HepG2 (cell line): ENCODE data around the gene L2HGDH. TPM values are rescaled to one million over a fixed set of nuclear protein-coding genes. Genes with fewer than 3 reads are reported as not detected.

Source experiments
- FOXC1 ChIP-seq: sonication (generic); formaldehyde crosslinking; IDR thresholded peaks from 2 replicates; pipeline ENCODE4 v1.8.0; 2022; ENCODE audit warnings: mild to moderate bottlenecking, missing genetic modification reagents, borderline replicate concordance
- GMEB1 ChIP-seq: sonication (generic); formaldehyde crosslinking; IDR thresholded peaks from 2 replicates; pipeline ENCODE4 v1.5.1; 2020; ENCODE audit warnings: missing genetic modification reagents, mild to moderate bottlenecking, borderline replicate concordance
- POGZ ChIP-seq: sonication (generic); formaldehyde crosslinking; IDR thresholded peaks from 2 replicates; pipeline ENCODE4 v1.4.0; 2020; ENCODE audit warnings: mild to moderate bottlenecking, missing genetic modification reagents
- PRDM10 ChIP-seq: sonication (generic); formaldehyde crosslinking; IDR thresholded peaks from 2 replicates; pipeline ENCODE4 v1.4.0; 2020; ENCODE audit warnings: low read depth, missing genetic modification reagents
- TEAD3 ChIP-seq: optimal IDR thresholded peaks from 2 replicates; pipeline ENCODE3; 2016; ENCODE audit warnings: borderline replicate concordance
- ZFAT ChIP-seq: sonication (generic); formaldehyde crosslinking; conservative IDR thresholded peaks from 2 replicates; pipeline ENCODE4 v1.8.1; 2023; ENCODE audit warnings: missing genetic modification reagents, inconsistent platforms
- ZKSCAN5 ChIP-seq: sonication (generic); formaldehyde crosslinking; IDR thresholded peaks from 2 replicates; pipeline ENCODE4 v1.5.1; 2020; ENCODE audit warnings: mild to moderate bottlenecking, missing genetic modification reagents
- ZNF138 ChIP-seq: sonication (generic); formaldehyde crosslinking; IDR thresholded peaks from 2 replicates; pipeline ENCODE4 v1.5.0; 2020; ENCODE audit warnings: mild to moderate bottlenecking, low read depth, missing genetic modification reagents
- ZNF207 ChIP-seq: fragments of 450-650 bp; IDR thresholded peaks from 2 replicates; pipeline ENCODE4 v1.6.1; 2016; ENCODE audit warnings: antibody characterized with exemption, borderline replicate concordance
- ZNF280B ChIP-seq: sonication (generic); formaldehyde crosslinking; IDR thresholded peaks from 2 replicates; pipeline ENCODE4 v1.5.0; 2020; ENCODE audit warnings: missing genetic modification reagents, mild to moderate bottlenecking, borderline replicate concordance
- ZNF33B ChIP-seq: sonication (generic); formaldehyde crosslinking; IDR thresholded peaks from 2 replicates; pipeline ENCODE4 v1.5.1; 2020; ENCODE audit warnings: mild to moderate bottlenecking, missing genetic modification reagents
- ZNF513 ChIP-seq: sonication (generic); formaldehyde crosslinking; conservative IDR thresholded peaks from 2 replicates; pipeline ENCODE4 v1.5.0; 2020; ENCODE audit warnings: missing genetic modification reagents
- ZNF609 ChIP-seq: sonication (generic); formaldehyde crosslinking; IDR thresholded peaks from 2 replicates; pipeline ENCODE4 v1.4.0; 2020; ENCODE audit warnings: mild to moderate bottlenecking, missing genetic modification reagents, borderline replicate concordance
- ZNF740 ChIP-seq: sonication (generic); formaldehyde crosslinking; IDR thresholded peaks from 2 replicates; pipeline ENCODE4 v1.4.0; 2020; ENCODE audit warnings: missing genetic modification reagents
- ZNF747 ChIP-seq: sonication (generic); formaldehyde crosslinking; IDR thresholded peaks from 2 replicates; pipeline ENCODE4 v1.8.1; 2023; ENCODE audit warnings: missing genetic modification reagents, mild to moderate bottlenecking, borderline replicate concordance
- ZNF792 ChIP-seq: IDR thresholded peaks from 2 replicates; pipeline ENCODE4 v1.6.1; 2016
- ZSCAN25 ChIP-seq: sonication (generic); formaldehyde crosslinking; IDR thresholded peaks from 2 replicates; pipeline ENCODE4 v1.8.0; 2022; ENCODE audit warnings: mild to moderate bottlenecking, missing genetic modification reagents
- polyA plus RNA-seq, 8 experiments: library from polyadenylated mRNA; depleted of rRNA in 3 of 8; stranded (reverse) in 7 of 8; unstranded in 1 of 8; fragments of >200 nt; fragmentation: Illumina TruSeq in 4 of 8; extraction: Trizol in 4 of 8; gene quantifications; 2 replicates each; pipeline versions ENCODE4 v1.2.1 to v1.2.3, GENCODE V29; 2011 to 2016; ENCODE audit warnings: low read depth in 4 of 8, missing spikeins in 1 of 8, mixed read lengths in 1 of 8; ENCODE audit not compliant: insufficient read depth in 1 of 8
- total RNA-seq, 5 experiments: library from RNA; depleted of rRNA; stranded (reverse); fragments of >200 nt; fragmentation: Illumina TruSeq; extraction: Trizol; gene quantifications; 2 replicates each; pipeline ENCODE4 v1.2.3, GENCODE V29; 2016; ENCODE audit warnings: low read depth in 1 of 5

Gene L2HGDH
- total and polyA plus RNA-seq, 2 of the 13 experiments (the other 11 are each of a cell fraction or from before 2014, with no cell fraction given): 3.3 to 5.0 TPM

GRCh38 chr14:50312734-50313054, 665 bp upstream of the L2HGDH start (continued):
- TF ChIP-seq ZNF609 (CRISPR knock-in tag) (no peak), ZSCAN25 (CRISPR knock-in tag) (no peak), POGZ (CRISPR knock-in tag) (no peak), ZNF207 (no peak), ZNF747 (no peak), ZKSCAN5 (CRISPR knock-in tag) (no peak), ZNF280B (CRISPR knock-in tag) (no peak), ZNF513 (CRISPR knock-in tag) (no peak), ZNF792 (no peak), ZNF33B (CRISPR knock-in tag) (no peak), ZFAT (CRISPR knock-in tag) (no peak), TEAD3 (CRISPR knock-in tag) (no peak), GMEB1 (CRISPR knock-in tag) (no peak), FOXC1 (CRISPR knock-in tag) (no peak), ZNF740 (no peak), ZNF138 (CRISPR knock-in tag) (no peak), PRDM10 (CRISPR knock-in tag) (no peak)
